SU-DHL-6 (cell line): ENCODE data around the gene NDUFS8.
"Not testable (repeated sequence)": the region's sequence is repeated elsewhere in the genome, so short reads cannot be mapped to it uniquely, and the experiment has no call there.

ENCODE experiments used
- H2AFZ ChIP-seq: fragments of 200-600 bp; sonication (generic); 2 replicates; pipeline ENCODE4 v1.6.1; 2014; ENCODE audit warnings: low read depth, mild to moderate bottlenecking, moderate library complexity, mixed read lengths, antibody characterized with exemption, low read length; ENCODE audit not compliant: severe bottlenecking
- H3F3A ChIP-seq: fragments of 200-600 bp; shearing (Covaris generic); 2 replicates; pipeline ENCODE4 v1.6.0; 2016; ENCODE audit warnings: antibody characterized with exemption, mild to moderate bottlenecking; ENCODE audit not compliant: insufficient read depth
- H3K27ac ChIP-seq: fragments of 200-600 bp; sonication (generic); 2 replicates; pipeline ENCODE4 v1.5.1; 2016; ENCODE audit warnings: low read depth, mild to moderate bottlenecking, low read length, moderate library complexity, mixed read lengths
- H3K27me3 ChIP-seq: fragments of 200-600 bp; sonication (generic), shearing (Covaris generic); 2 replicates; pipeline ENCODE4 v1.6.0; 2014; ENCODE audit warnings: mild to moderate bottlenecking, low read length
- H3K36me3 ChIP-seq: fragments of 200-600 bp; sonication (generic); 2 replicates; pipeline ENCODE4 v1.6.1; 2014; ENCODE audit warnings: mild to moderate bottlenecking, low read length, mixed read lengths
- H3K4me2 ChIP-seq: fragments of 300-600, 200-600 bp; shearing (Covaris generic), sonication (generic); 2 replicates; pipeline ENCODE4 v1.6.0; 2014; ENCODE audit warnings: low read length, low read depth, mild to moderate bottlenecking; ENCODE audit not compliant: poor library complexity, severe bottlenecking
- H3K4me3 ChIP-seq: fragments of 200-600 bp; sonication (generic); 2 replicates; pipeline ENCODE4 v1.5.1; 2014; ENCODE audit warnings: antibody characterized with exemption, low read length, mild to moderate bottlenecking, mixed read lengths; ENCODE audit not compliant: insufficient read depth, poor library complexity, severe bottlenecking
- H3K79me2 ChIP-seq: fragments of 200-600 bp; sonication (generic); 2 replicates; pipeline ENCODE4 v1.6.1; 2014; ENCODE audit warnings: mild to moderate bottlenecking, low read length, moderate library complexity; ENCODE audit not compliant: insufficient read depth
- H3K9ac ChIP-seq: fragments of 200-600 bp; sonication (generic); 2 replicates; pipeline ENCODE4 v1.7.0; 2014; ENCODE audit warnings: mild to moderate bottlenecking, low read length
- H3K9me2 ChIP-seq: fragments of 200-600 bp; sonication (generic); replicated peaks from 2 replicates; pipeline ENCODE4 v1.6.1; 2014; ENCODE audit warnings: low read length; ENCODE audit not compliant: insufficient read depth
- H3K9me3 ChIP-seq: fragments of 200-600 bp; sonication (generic); 2 replicates; pipeline ENCODE4 v1.6.1; 2014; ENCODE audit warnings: low read length, mixed read lengths; ENCODE audit not compliant: insufficient read depth
- H4K20me1 ChIP-seq: fragments of 200-600 bp; sonication (generic); 2 replicates; pipeline ENCODE4 v1.6.1; 2014; ENCODE audit warnings: low read depth, mild to moderate bottlenecking, antibody characterized with exemption, low read length, moderate library complexity, mixed read lengths
- CTCF ChIP-seq: fragments of 200-600 bp; sonication (generic); IDR thresholded peaks from one replicate; pipeline ENCODE4 v1.5.1; 2017; ENCODE audit warnings: antibody characterized with exemption, mild to moderate bottlenecking, low read length, moderate library complexity; ENCODE audit not compliant: insufficient read depth, poor library complexity, severe bottlenecking

Gene NDUFS8

GRCh38 chr11:67991347-67992121 is 38.9 kb upstream of the NDUFS8 start:
- not testable (repeated sequence) for H3K4me2 ChIP-seq, H2AFZ ChIP-seq, H3K36me3 ChIP-seq, H3K4me3 ChIP-seq, H3K27ac ChIP-seq, H3K9ac ChIP-seq, H3F3A ChIP-seq, H3K9me2 ChIP-seq, H3K9me3 ChIP-seq, H3K79me2 ChIP-seq, H3K27me3 ChIP-seq, H4K20me1 ChIP-seq

- H3K4me3 ChIP-seq, H3K9me3 ChIP-seq, H4K20me1 ChIP-seq, H3K27me3 ChIP-seq, H3K36me3 ChIP-seq, H3K9ac ChIP-seq, H2AFZ ChIP-seq, H3K79me2 ChIP-seq, H3K9me2 ChIP-seq, H3F3A ChIP-seq, H3K27ac ChIP-seq, H3K4me2 ChIP-seq: not testable (repeated sequence)
- peak; percentile 20 for TF ChIP-seq CTCF
Measured at GRCh38 chr11:67993821-67994220, 36.7 kb upstream of the NDUFS8 start.

GRCh38 chr11:67994387-67994786 is 36.1 kb upstream of the NDUFS8 start:
- H3K4me3 ChIP-seq, H3K4me2 ChIP-seq, H3K27ac ChIP-seq, H3K9me2 ChIP-seq, H4K20me1 ChIP-seq, H3K36me3 ChIP-seq, H3K9ac ChIP-seq, H3K79me2 ChIP-seq, H3F3A ChIP-seq, H3K9me3 ChIP-seq, H3K27me3 ChIP-seq, H2AFZ ChIP-seq: not testable (repeated sequence)

- H2AFZ ChIP-seq, H3K27me3 ChIP-seq, H3K9me3 ChIP-seq, H3K9ac ChIP-seq, H3K4me2 ChIP-seq, H3F3A ChIP-seq, H4K20me1 ChIP-seq, H3K4me3 ChIP-seq, H3K79me2 ChIP-seq, H3K9me2 ChIP-seq, H3K36me3 ChIP-seq, H3K27ac ChIP-seq: not testable (repeated sequence)
Measured at GRCh38 chr11:67995129-67995528, 35.4 kb upstream of the NDUFS8 start.

DNA sequence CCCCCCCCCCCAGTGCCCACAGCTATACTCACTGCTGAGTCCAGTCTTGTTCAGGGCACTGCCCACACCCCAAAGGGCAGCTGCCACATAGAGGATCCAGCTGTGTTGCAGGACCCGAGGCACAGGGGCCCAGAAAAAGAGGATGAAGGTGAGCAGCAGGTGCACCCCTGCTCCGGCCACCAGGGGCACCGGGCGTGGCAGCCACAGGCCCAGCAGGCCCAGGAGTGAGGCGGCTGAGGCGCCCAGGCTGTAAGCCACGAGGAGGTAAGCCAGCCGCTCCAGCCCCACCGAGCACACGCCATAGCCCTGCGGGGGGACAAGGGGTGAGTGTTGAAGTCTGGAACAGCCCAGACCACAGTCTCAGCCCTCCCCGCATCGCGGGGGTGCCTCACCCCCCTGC is 34.9 kb upstream of the NDUFS8 start:
- not testable (repeated sequence) for H3K9me3 ChIP-seq, H3K36me3 ChIP-seq, H3K9ac ChIP-seq, H3K4me2 ChIP-seq, H3K27ac ChIP-seq, H3K79me2 ChIP-seq, H2AFZ ChIP-seq, H3K27me3 ChIP-seq, H3K9me2 ChIP-seq, H4K20me1 ChIP-seq, H3F3A ChIP-seq, H3K4me3 ChIP-seq
